T-helper 1 cell treated with Interleukin-12 subunit alpha and Interleukin-12 subunit beta and Interleukin-4 antibody, amounts not matched to agents 30 ng/mL and 1 ng/mL, for 36 hours (primary cell): ENCODE measurements around the gene CRHR2. TPM values are rescaled to one million over a fixed set of nuclear protein-coding genes. Genes with fewer than 3 reads are reported as not detected.

Source experiments
- intact Hi-C: fragments of 100-400 bp; cut with micrococcal nuclease; formaldehyde crosslinking; loops from one replicate; pipeline ENCODE4 v1.15.1; 2024
- total RNA-seq: library from RNA; stranded (reverse); gene quantifications from 2 replicates; pipeline ENCODE4 v1.2.3, GENCODE V29; 2022

CRHR2 gene
- total RNA-seq, 1 donor from 2014 or later, result not detected

GRCh38 chr7:30633223-30633622 lies 49.0 kb downstream of the CRHR2 start:
- intact Hi-C loops, result no loop called here

- intact Hi-C loops, result no loop called here
Measured at GRCh38 chr7:30630986-30631385, 51.3 kb downstream of the CRHR2 start.

GRCh38 chr7:30627026-30627425 lies 55.2 kb downstream of the CRHR2 start:
- intact Hi-C loops, result no loop called here

GRCh38 chr7:30625283-30625682 lies 57.0 kb downstream of the CRHR2 start:
- intact Hi-C loops, result no loop called here

GRCh38 chr7:30618961-30619360 lies 63.3 kb downstream of the CRHR2 start:
- intact Hi-C loops, result loop anchor here (2.0 kb wide), 1 partner anchor 122 kb away; no protein-coding TSS in a partner anchor

GRCh38 chr7:30618080-30618676 lies 64.1 kb downstream of the CRHR2 start:
- intact Hi-C loops, result loop anchor here (2.0 kb wide), 1 partner anchor 123 kb away; no protein-coding TSS in a partner anchor

- intact Hi-C loops, result no loop called here
Measured at GRCh38 chr7:30617359-30617758, 64.9 kb downstream of the CRHR2 start.

- intact Hi-C loops, result no loop called here
Measured at GRCh38 chr7:30616318-30616717, 65.9 kb downstream of the CRHR2 start.

- intact Hi-C loops, result no loop called here
Measured at GRCh38 chr7:30613366-30614325, 68.6 kb downstream of the CRHR2 start.

- intact Hi-C loops, result no loop called here
Measured at GRCh38 chr7:30612658-30613265, 69.5 kb downstream of the CRHR2 start.

- intact Hi-C loops, result no loop called here
Measured at GRCh38 chr7:30605832-30606231, 76.4 kb downstream of the CRHR2 start.

GRCh38 chr7:30604901-30605300 lies 77.4 kb downstream of the CRHR2 start:
- intact Hi-C loops, result no loop called here

Other genes with a start within 250 kb of the CRHR2 start
- gene NOD1, start 203.7 kb downstream of the CRHR2 start, total RNA-seq, result 20.1 and 23.2 TPM in 2 replicates
- 36.3 and 42.7 TPM in 2 replicates for gene GGCT, start 177.6 kb downstream of the CRHR2 start, total RNA-seq
- gene GARS1, start 87.6 kb downstream of the CRHR2 start, total RNA-seq, result 156 and 158 TPM in 2 replicates
- 5.2 and 5.9 TPM in 2 replicates for gene INMT, start 69.7 kb upstream of the CRHR2 start, total RNA-seq
- gene MINDY4, start 89.0 kb upstream of the CRHR2 start, total RNA-seq, result 0.66 and 0.78 TPM in 2 replicates
- gene AQP1, start 229.4 kb upstream of the CRHR2 start, total RNA-seq, result 0.10 and 0.34 TPM in 2 replicates